HepG2 (cell line): ENCODE measurements around the gene MYO1E. TPM values are rescaled to one million over a fixed set of nuclear protein-coding genes. Genes with fewer than 3 reads are reported as not detected.
A peak's percentile ranks its signal among the peaks of the same experiment; 100 is the strongest.

Experiments used
- ATAC-seq: fragments of 200-7000 bp; cut with Tn5 transposase; 3 replicates; pipeline ENCODE4 v1.9.1; 2020; ENCODE audit warnings: mild to moderate bottlenecking, moderate library complexity
- BruUV-seq: library from RNA; stranded (reverse); fragments of 400-500 nt; replicated peaks from 2 replicates; lab custom pipeline; 2021; lab: Mats Ljungman, UMichigan
- CTCF ChIA-PET: fragments of 300-600 bp; formaldehyde crosslinking; extraction: SDS; loops from one replicate; lab custom pipeline; 2021; ENCODE audit warnings: low total read pairs, inconsistent platforms, low intra/inter-chr PET ratio; lab: Yijun Ruan, JAX
- POLR2A ChIA-PET: fragments of 350-600 bp; sonication (Branson Sonifier 250); formaldehyde crosslinking; loops from one replicate; lab custom pipeline; 2020; ENCODE audit warnings: antibody characterized with exemption, inconsistent platforms; lab: Yijun Ruan, JAX
- DNase-seq: peaks from one replicate; pipeline ENCODE4 v3.0.0-alpha.2; 2015; ENCODE audit warnings: low spot score
- FAIRE-seq: peaks from 3 replicates; lab custom pipeline; 2011; peaks lifted over from hg19 to GRCh38; lab: Jason Lieb, UNC
- H2AFZ ChIP-seq: one replicate; pipeline ENCODE4 v1.6.1; 2011; ENCODE audit warnings: low read length, inconsistent platforms
- H3K27ac ChIP-seq: fragments of 300-600 bp; 3 replicates; pipeline ENCODE4 v1.8.0; 2011; ENCODE audit warnings: mixed run types, mild to moderate bottlenecking, mixed read lengths, low read length, inconsistent platforms; ENCODE audit not compliant: insufficient read depth; ENCODE audit errors: extremely low read length
- H3K27me3 ChIP-seq, 2 experiments: fragments of 200-600 bp in 1 of 2; 2 replicates in 1 of 2; 3 replicates in 1 of 2; pipeline versions ENCODE4 v1.6.0 to v1.8.0; 2011; ENCODE audit warnings: low read length in 2 of 2, mild to moderate bottlenecking in 2 of 2, moderate library complexity in 2 of 2, inconsistent platforms in 1 of 2; ENCODE audit not compliant: insufficient read depth in 2 of 2, control insufficient read depth in 1 of 2
- H3K36me3 ChIP-seq, 2 experiments: fragments of 200-600 bp in 1 of 2; replicated peaks in 1 of 2; 2 replicates in 1 of 2; 3 replicates in 1 of 2; pipeline versions ENCODE4 v1.5.1 to v1.8.0; 2011; ENCODE audit warnings: low read length in 2 of 2, inconsistent platforms in 1 of 2; ENCODE audit not compliant: insufficient read depth in 2 of 2, control insufficient read depth in 1 of 2
- H3K4me1 ChIP-seq: 2 replicates; pipeline ENCODE4 v1.5.1; 2012; ENCODE audit warnings: low read length, inconsistent platforms; ENCODE audit not compliant: insufficient read depth
- H3K4me2 ChIP-seq: 2 replicates; pipeline ENCODE4 v1.6.0; 2011; ENCODE audit warnings: low read depth, low read length, inconsistent platforms
- H3K4me3 ChIP-seq, 3 experiments: fragments of 200-600 bp in 1 of 3; sonication (generic), shearing (Covaris generic) in 1 of 3; replicated peaks in 1 of 3; 2 replicates each; pipeline ENCODE4 v1.5.1; 2011 to 2016; ENCODE audit warnings: low read length in 3 of 3, inconsistent platforms in 2 of 3, low read depth in 2 of 3, mild to moderate bottlenecking in 2 of 3, control low read depth in 1 of 3, mixed read lengths in 1 of 3; ENCODE audit not compliant: insufficient read depth in 1 of 3
- H3K79me2 ChIP-seq: one replicate; pipeline ENCODE4 v1.6.1; 2011; ENCODE audit warnings: low read length, inconsistent platforms; ENCODE audit not compliant: insufficient read depth
- H3K9ac ChIP-seq: 2 replicates; pipeline ENCODE4 v1.6.0; 2011; ENCODE audit warnings: mild to moderate bottlenecking, low read depth, low read length, inconsistent platforms; ENCODE audit not compliant: insufficient read depth
- H3K9me3 ChIP-seq: 2 replicates; pipeline ENCODE4 v1.5.1; 2012; ENCODE audit warnings: mild to moderate bottlenecking, low read length
- H4K20me1 ChIP-seq: 2 replicates; pipeline ENCODE4 v1.6.0; 2011; ENCODE audit warnings: inconsistent platforms, mild to moderate bottlenecking, low read length, moderate library complexity; ENCODE audit not compliant: insufficient read depth
- AFF4 ChIP-seq: sonication (generic); formaldehyde crosslinking; IDR thresholded peaks from 2 replicates; pipeline ENCODE4 v1.4.0; 2020; ENCODE audit warnings: missing genetic modification reagents
- ARNTL ChIP-seq: sonication (generic); formaldehyde crosslinking; IDR thresholded peaks from 2 replicates; pipeline ENCODE4 v1.4.0; 2020; ENCODE audit warnings: mild to moderate bottlenecking, missing genetic modification reagents
- BCL3 ChIP-seq: sonication (generic); formaldehyde crosslinking; IDR thresholded peaks from 2 replicates; pipeline ENCODE4 v1.5.1; 2020; ENCODE audit warnings: mild to moderate bottlenecking, missing genetic modification reagents, moderate library complexity
- ESRRA ChIP-seq: sonication (generic); formaldehyde crosslinking; IDR thresholded peaks from 2 replicates; pipeline ENCODE4 v1.5.1; 2020; ENCODE audit warnings: mild to moderate bottlenecking, low read depth, missing genetic modification reagents
- HDAC6 ChIP-seq: fragments of 200-600 bp; sonication (generic); IDR thresholded peaks from 2 replicates; pipeline ENCODE4 v1.7.0; 2017; ENCODE audit warnings: mild to moderate bottlenecking, antibody characterized with exemption, low read length, low read depth
- ISL2 ChIP-seq: sonication (generic); formaldehyde crosslinking; IDR thresholded peaks from 2 replicates; pipeline ENCODE4 v1.5.0; 2020; ENCODE audit warnings: missing genetic modification reagents
- POGZ ChIP-seq: sonication (generic); formaldehyde crosslinking; IDR thresholded peaks from 2 replicates; pipeline ENCODE4 v1.4.0; 2020; ENCODE audit warnings: mild to moderate bottlenecking, missing genetic modification reagents
- SALL2 ChIP-seq: sonication (generic); formaldehyde crosslinking; IDR thresholded peaks from 2 replicates; pipeline ENCODE4 v1.8.1; 2023; ENCODE audit warnings: mild to moderate bottlenecking, missing genetic modification reagents, inconsistent platforms
- SOX6 ChIP-seq, 2 experiments: fragments of 450-650 bp in 1 of 2; sonication (generic) in 1 of 2; formaldehyde crosslinking in 1 of 2; IDR thresholded peaks; 2 replicates each; pipeline versions ENCODE4 v1.4.0 to v1.6.1; 2017 to 2020; ENCODE audit warnings: antibody characterized with exemption in 1 of 2, mild to moderate bottlenecking in 1 of 2, missing genetic modification reagents in 1 of 2
- THRA ChIP-seq: sonication (generic); formaldehyde crosslinking; IDR thresholded peaks from 2 replicates; pipeline ENCODE4 v1.4.0; 2020; ENCODE audit warnings: missing genetic modification reagents, borderline replicate concordance
- U2AF2 ChIP-seq: fragments of 200-400 bp; formaldehyde crosslinking; IDR thresholded peaks from 2 replicates; pipeline ENCODE4 v1.6.1; 2017; ENCODE audit warnings: low read depth, mild to moderate bottlenecking, low read length
- ZBTB38 ChIP-seq: sonication (generic); formaldehyde crosslinking; IDR thresholded peaks from 2 replicates; pipeline ENCODE4 v1.5.1; 2020; ENCODE audit warnings: mild to moderate bottlenecking, missing genetic modification reagents
- ZNF383 ChIP-seq: sonication (generic); formaldehyde crosslinking; IDR thresholded peaks from 2 replicates; pipeline ENCODE4 v1.4.0; 2020; ENCODE audit warnings: missing genetic modification reagents, mild to moderate bottlenecking, borderline replicate concordance
- WGBS: methylation state at CpG from one replicate; pipeline ENCODE4 v1.1.6; 2017; ENCODE audit warnings: low lambda C conversion rate; 5-methylcytosine and 5-hydroxymethylcytosine counted together
- in situ Hi-C: cut with HindIII; loops from 2 replicates; pipeline ENCODE4 v1.10.0; 2017; ENCODE audit warnings: low pct_unique_long_range_greater_than_20kb; ENCODE audit not compliant: extremely low pct_ligation_motif_present
- intact Hi-C: fragments of 100-400 bp; cut with micrococcal nuclease; formaldehyde crosslinking; loops from one replicate; pipeline ENCODE4 v1.10.0; 2022; ENCODE audit not compliant: unreplicated experiment
- polyA plus RNA-seq, 8 experiments: library from polyadenylated mRNA; depleted of rRNA in 3 of 8; stranded (reverse) in 7 of 8; unstranded in 1 of 8; fragments of >200 nt; fragmentation: Illumina TruSeq in 4 of 8; extraction: Trizol in 4 of 8; gene quantifications; 2 replicates each; pipeline versions ENCODE4 v1.2.1 to v1.2.3, GENCODE V29; 2011 to 2016; ENCODE audit warnings: low read depth in 4 of 8, missing spikeins in 1 of 8, mixed read lengths in 1 of 8; ENCODE audit not compliant: insufficient read depth in 1 of 8
- total RNA-seq, 5 experiments: library from RNA; depleted of rRNA; stranded (reverse); fragments of >200 nt; fragmentation: Illumina TruSeq; extraction: Trizol; gene quantifications; 2 replicates each; pipeline ENCODE4 v1.2.3, GENCODE V29; 2016; ENCODE audit warnings: low read depth in 1 of 5
- TF ChIP-seq, protein P1 (sequence below): IDR thresholded peaks from 2 replicates; pipeline ENCODE4 v1.6.1; 2016; ENCODE audit warnings: low read depth
- TF ChIP-seq, protein P2 (sequence below): sonication (generic); formaldehyde crosslinking; IDR thresholded peaks from 2 replicates; pipeline ENCODE4 v1.4.0; 2020; ENCODE audit warnings: missing genetic modification reagents, mild to moderate bottlenecking, borderline replicate concordance

Gene MYO1E
- total and polyA plus RNA-seq, 2 of the 13 experiments (the other 11 are each of a cell fraction or from before 2014, with no cell fraction given), result 15.7 to 25.1 TPM

GRCh38 chr15:59304807-59305206 lies 67.9 kb downstream of the MYO1E start:
- Histone ChIP-seq H3K4me2 (0 out of 2 replicates have a peak overlapping the region, but pooled peaks have one; percentile 10), H3K9me3 (no peaks in the 10 kb centered on the region), H3K27me3 (no peaks in the 10 kb centered on the region), H3K27ac (no peak overlapping the region), H4K20me1 (0 out of 2 replicates have a peak, but pooled peaks cover 2% of the 10 kb centered on the region), H2AFZ (no peak overlapping the region), H3K4me1 (peaks cover 25% of the 10 kb centered on the region), H3K36me3 (peaks cover 0 to 1% of the 10 kb centered on the region in 2 experiments; a peak in 1 of 5 replicates), H3K4me3 (no peak overlapping the region), H3K79me2 (peaks cover 3% of the 10 kb centered on the region), H3K9ac (no peak overlapping the region; the same call in 1 of the 2 replicates)
- no TSS peak for BruUV-seq
- CTCF ChIA-PET, result no interaction called here
- in situ Hi-C loops (no loop called here), intact Hi-C loops (no loop called here)
- POLR2A ChIA-PET, result no interaction called here
- no peak for DNase-seq
- ATAC-seq, result no peak
- no peak for FAIRE-seq
- 76% methylated on average over 6 of the region's 6 CpGs for WGBS
- TF ChIP-seq POGZ, result peak; percentile 55; the same call in 1 of the 2 replicates
- peak; percentile 80; the same call in 1 of the 2 replicates for TF ChIP-seq ESRRA (CRISPR knock-in tag)
- TF ChIP-seq ZNF383 (CRISPR knock-in tag), result no peak
- no peak for TF ChIP-seq HDAC6
- TF ChIP-seq, protein P1, sequence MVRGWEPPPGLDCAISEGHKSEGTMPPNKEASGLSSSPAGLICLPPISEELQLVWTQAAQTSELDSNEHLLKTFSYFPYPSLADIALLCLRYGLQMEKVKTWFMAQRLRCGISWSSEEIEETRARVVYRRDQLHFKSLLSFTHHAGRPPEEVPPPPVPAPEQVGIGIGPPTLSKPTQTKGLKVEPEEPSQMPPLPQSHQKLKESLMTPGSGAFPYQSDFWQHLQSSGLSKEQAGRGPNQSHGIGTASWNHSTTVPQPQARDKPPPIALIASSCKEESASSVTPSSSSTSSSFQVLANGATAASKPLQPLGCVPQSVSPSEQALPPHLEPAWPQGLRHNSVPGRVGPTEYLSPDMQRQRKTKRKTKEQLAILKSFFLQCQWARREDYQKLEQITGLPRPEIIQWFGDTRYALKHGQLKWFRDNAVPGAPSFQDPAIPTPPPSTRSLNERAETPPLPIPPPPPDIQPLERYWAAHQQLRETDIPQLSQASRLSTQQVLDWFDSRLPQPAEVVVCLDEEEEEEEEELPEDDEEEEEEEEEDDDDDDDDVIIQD (CRISPR knock-in tag), result peak; percentile 32; the same call in 1 of the 2 replicates
- no peak for TF ChIP-seq ISL2 (CRISPR knock-in tag)
- TF ChIP-seq U2AF2, result no peak
- peak; percentile 18; the same call in 1 of the 2 replicates for TF ChIP-seq THRA (CRISPR knock-in tag)
- no peak for TF ChIP-seq AFF4 (CRISPR knock-in tag)
- TF ChIP-seq BCL3 (CRISPR knock-in tag), result no peak
- TF ChIP-seq, protein P2, sequence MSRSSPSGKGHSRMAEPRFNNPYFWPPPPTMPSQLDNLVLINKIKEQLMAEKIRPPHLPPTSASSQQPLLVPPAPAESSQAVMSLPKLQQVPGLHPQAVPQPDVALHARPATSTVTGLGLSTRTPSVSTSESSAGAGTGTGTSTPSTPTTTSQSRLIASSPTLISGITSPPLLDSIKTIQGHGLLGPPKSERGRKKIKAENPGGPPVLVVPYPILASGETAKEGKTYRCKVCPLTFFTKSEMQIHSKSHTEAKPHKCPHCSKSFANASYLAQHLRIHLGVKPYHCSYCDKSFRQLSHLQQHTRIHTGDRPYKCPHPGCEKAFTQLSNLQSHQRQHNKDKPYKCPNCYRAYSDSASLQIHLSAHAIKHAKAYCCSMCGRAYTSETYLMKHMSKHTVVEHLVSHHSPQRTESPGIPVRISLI (CRISPR knock-in tag), result peak; percentile 29; the same call in 1 of the 2 replicates
- no peak for TF ChIP-seq SALL2 (CRISPR knock-in tag)
- TF ChIP-seq ZBTB38 (CRISPR knock-in tag), result peak; percentile 38; the same call in 1 of the 2 replicates
- TF ChIP-seq ARNTL (CRISPR knock-in tag), result no peak
- no peak for TF ChIP-seq SOX6 (IDR thresholded peaks at IDR 0.05)
- TF ChIP-seq SOX6 (CRISPR knock-in tag; IDR thresholded peaks at IDR 0.05), result no peak
